HCT116 (cell line): Measurements from ENCODE around the gene C1orf167. TPM values are rescaled to one million over a fixed set of nuclear protein-coding genes. Genes with fewer than 3 reads are reported as not detected.

Experiments
- ATAC-seq: fragments of 200-7000 bp; cut with Tn5 transposase; 2 replicates; pipeline ENCODE4 v1.9.1; 2020; ENCODE audit warnings: mild to moderate bottlenecking, moderate library complexity
- BruUV-seq: library from RNA; stranded (reverse); fragments of 400-500 nt; replicated peaks from 2 replicates; lab custom pipeline; 2021; lab: Mats Ljungman, UMichigan
- CTCF ChIA-PET: fragments of 300-600 bp; sonication (Branson Sonifier 250); formaldehyde crosslinking; loops from one replicate; lab custom pipeline; 2021; ENCODE audit warnings: antibody characterized with exemption; lab: Charles Lee
- POLR2A ChIA-PET: fragments of 300-600, 350-600 bp; sonication (Branson Sonifier 250); formaldehyde crosslinking; loops from one replicate; lab custom pipeline; 2021; ENCODE audit warnings: antibody characterized with exemption; lab: Charles Lee
- RAD21 ChIA-PET, 2 experiments: fragments of 300-600 bp; sonication (Branson Sonifier 250); formaldehyde crosslinking; loops; one replicate each; lab custom pipeline; 2023; ENCODE audit warnings: low total read pairs in 2 of 2; ENCODE audit not compliant: uncharacterized antibody in 2 of 2, unreplicated experiment in 2 of 2, low non-redundant PET in 1 of 2; lab: Charles Lee
- DNase-seq: peaks from one replicate; pipeline ENCODE4 v3.0.0-alpha.2; 2010; ENCODE audit warnings: low read depth, low spot score
- H2AFZ ChIP-seq: fragments of 200-600 bp; shearing (Covaris generic), sonication (generic); 2 replicates; pipeline ENCODE4 v1.6.1; 2017; ENCODE audit warnings: low read depth, mixed run types, mixed read lengths, antibody characterized with exemption, low read length; ENCODE audit not compliant: poor library complexity, severe bottlenecking
- H3K27ac ChIP-seq: 2 replicates; pipeline ENCODE4 v1.5.1; 2012; ENCODE audit warnings: low read depth, low read length
- H3K27me3 ChIP-seq: fragments of 200-600 bp; sonication (generic); 2 replicates; pipeline ENCODE4 v1.6.1; 2016; ENCODE audit warnings: mixed run types, low read length, mixed read lengths; ENCODE audit not compliant: insufficient read depth
- H3K36me3 ChIP-seq, 2 experiments: fragments of 200-500 bp in 1 of 2; fragments of 200-600 bp in 1 of 2; sonication (Bioruptor generic) in 1 of 2; sonication (generic) in 1 of 2; 2 replicates each; pipeline versions ENCODE4 v1.5.1 to v1.6.1; 2014 to 2016; ENCODE audit warnings: low read length in 2 of 2, inconsistent platforms in 1 of 2, mixed read lengths in 1 of 2, mixed run types in 1 of 2; ENCODE audit not compliant: insufficient read depth in 2 of 2, control insufficient read depth in 1 of 2
- H3K4me1 ChIP-seq, 2 experiments: fragments of 200-600 bp in 1 of 2; sonication (generic) in 1 of 2; 2 replicates each; pipeline versions ENCODE4 v1.5.1 to v1.6.1; 2012 to 2017; ENCODE audit warnings: low read length in 2 of 2, inconsistent platforms in 1 of 2, mild to moderate bottlenecking in 1 of 2, mixed read lengths in 1 of 2, mixed run types in 1 of 2, moderate library complexity in 1 of 2; ENCODE audit not compliant: insufficient read depth in 2 of 2, control insufficient read depth in 1 of 2
- H3K4me2 ChIP-seq: fragments of 200-600 bp; sonication (generic); 2 replicates; pipeline ENCODE4 v1.6.1; 2017; ENCODE audit warnings: mixed run types, low read length, mixed read lengths
- H3K4me3 ChIP-seq, 2 experiments: fragments of 200-600 bp in 1 of 2; sonication (generic) in 1 of 2; replicated peaks in 1 of 2; 2 replicates each; pipeline ENCODE4 v1.5.1; 2011 to 2016; ENCODE audit warnings: low read length in 2 of 2, control low read depth in 1 of 2, low read depth in 1 of 2, mild to moderate bottlenecking in 1 of 2, mixed read lengths in 1 of 2, mixed run types in 1 of 2
- H3K79me2 ChIP-seq: fragments of 200-600 bp; sonication (generic); 2 replicates; pipeline ENCODE4 v1.6.1; 2017; ENCODE audit warnings: mild to moderate bottlenecking, mixed run types, low read length, moderate library complexity, mixed read lengths; ENCODE audit not compliant: insufficient read depth
- H3K9ac ChIP-seq: fragments of 200-600 bp; sonication (generic); 2 replicates; pipeline ENCODE4 v1.6.1; 2016; ENCODE audit warnings: low read length, mixed read lengths
- H3K9me2 ChIP-seq: fragments of 200-600 bp; sonication (generic), shearing (Covaris generic); 2 replicates; pipeline ENCODE4 v1.6.1; 2017; ENCODE audit warnings: mixed run types, mild to moderate bottlenecking, moderate library complexity; ENCODE audit not compliant: insufficient read depth
- H3K9me3 ChIP-seq, 2 experiments: fragments of 200-500 bp in 1 of 2; fragments of 200-600 bp in 1 of 2; sonication (Bioruptor generic) in 1 of 2; sonication (generic) in 1 of 2; 2 replicates each; pipeline ENCODE4 v1.6.1; 2014 to 2017; ENCODE audit warnings: low read length in 2 of 2, mixed read lengths in 2 of 2, inconsistent platforms in 1 of 2, low read depth in 1 of 2, mild to moderate bottlenecking in 1 of 2, mixed run types in 1 of 2, moderate library complexity in 1 of 2; ENCODE audit not compliant: control insufficient read depth in 1 of 2, insufficient read depth in 1 of 2
- H4K20me1 ChIP-seq: fragments of 200-600 bp; sonication (generic), shearing (Covaris generic); 2 replicates; pipeline ENCODE4 v1.6.1; 2017; ENCODE audit warnings: mixed run types, mild to moderate bottlenecking, moderate library complexity; ENCODE audit not compliant: insufficient read depth
- CBX3 ChIP-seq: IDR thresholded peaks from 2 replicates; pipeline ENCODE4 v1.6.1; 2012; ENCODE audit warnings: low read depth
- EGR1 ChIP-seq: IDR thresholded peaks from 2 replicates; pipeline ENCODE4 v1.6.1; 2012; ENCODE audit warnings: low read depth
- ELF1 ChIP-seq: IDR thresholded peaks from 2 replicates; pipeline ENCODE4 v1.6.1; 2012; ENCODE audit warnings: low read depth, borderline replicate concordance
- EZH2 ChIP-seq: fragments of 200-600 bp; sonication (generic); IDR thresholded peaks from 2 replicates; pipeline ENCODE4 v1.6.1; 2017; ENCODE audit warnings: antibody characterized with exemption, mixed run types
- FOSL1 ChIP-seq: IDR thresholded peaks from 2 replicates; pipeline ENCODE4 v1.6.1; 2012; ENCODE audit warnings: low read depth
- JUND ChIP-seq: IDR thresholded peaks from 2 replicates; pipeline ENCODE4 v1.6.1; 2012
- SIN3A ChIP-seq: IDR thresholded peaks from 2 replicates; pipeline ENCODE4 v1.6.1; 2012; ENCODE audit warnings: low read depth
- SRF ChIP-seq: IDR thresholded peaks from 2 replicates; pipeline ENCODE4 v1.6.1; 2012; ENCODE audit warnings: low read depth
- YY1 ChIP-seq: IDR thresholded peaks from 2 replicates; pipeline ENCODE4 v1.6.1; 2011; ENCODE audit warnings: low read length, low read depth, moderate library complexity, mild to moderate bottlenecking; ENCODE audit not compliant: insufficient replicate concordance; ENCODE audit errors: extremely low read depth
- intact Hi-C: fragments of 100-400 bp; cut with micrococcal nuclease; formaldehyde crosslinking; loops from 2 replicates; pipeline ENCODE4 v1.10.0; 2022
- total RNA-seq: library from RNA; stranded (reverse); gene quantifications from one replicate; pipeline ENCODE4 v1.2.1, GENCODE V29; 2021; ENCODE audit not compliant: unreplicated experiment
- TF ChIP-seq, protein P1 (sequence below): IDR thresholded peaks from 2 replicates; pipeline ENCODE4 v1.6.1; 2012
- TF ChIP-seq, protein P2 (sequence below): IDR thresholded peaks from 2 replicates; pipeline ENCODE4 v1.6.1; 2011; ENCODE audit warnings: mild to moderate bottlenecking, low read length, moderate library complexity; ENCODE audit not compliant: insufficient replicate concordance; ENCODE audit errors: extremely low read depth
- TF ChIP-seq, protein P3 (sequence below), 3 experiments: fragments of 200-600 bp in 1 of 3; sonication (generic) in 1 of 3; IDR thresholded peaks in 2 of 3; conservative IDR thresholded peaks in 1 of 3; 2 replicates each; pipeline ENCODE4 v1.5.1; 2012 to 2017; ENCODE audit warnings: low read depth in 2 of 3, low read length in 2 of 3, antibody characterized with exemption in 1 of 3, borderline replicate concordance in 1 of 3, control low read depth in 1 of 3, mild to moderate bottlenecking in 1 of 3, mixed read lengths in 1 of 3, mixed run types in 1 of 3, moderate library complexity in 1 of 3; ENCODE audit not compliant: insufficient read depth in 1 of 3

C1orf167 gene
- total RNA-seq, 1 experiment from 2014 or later = 0.12 TPM

DNA sequence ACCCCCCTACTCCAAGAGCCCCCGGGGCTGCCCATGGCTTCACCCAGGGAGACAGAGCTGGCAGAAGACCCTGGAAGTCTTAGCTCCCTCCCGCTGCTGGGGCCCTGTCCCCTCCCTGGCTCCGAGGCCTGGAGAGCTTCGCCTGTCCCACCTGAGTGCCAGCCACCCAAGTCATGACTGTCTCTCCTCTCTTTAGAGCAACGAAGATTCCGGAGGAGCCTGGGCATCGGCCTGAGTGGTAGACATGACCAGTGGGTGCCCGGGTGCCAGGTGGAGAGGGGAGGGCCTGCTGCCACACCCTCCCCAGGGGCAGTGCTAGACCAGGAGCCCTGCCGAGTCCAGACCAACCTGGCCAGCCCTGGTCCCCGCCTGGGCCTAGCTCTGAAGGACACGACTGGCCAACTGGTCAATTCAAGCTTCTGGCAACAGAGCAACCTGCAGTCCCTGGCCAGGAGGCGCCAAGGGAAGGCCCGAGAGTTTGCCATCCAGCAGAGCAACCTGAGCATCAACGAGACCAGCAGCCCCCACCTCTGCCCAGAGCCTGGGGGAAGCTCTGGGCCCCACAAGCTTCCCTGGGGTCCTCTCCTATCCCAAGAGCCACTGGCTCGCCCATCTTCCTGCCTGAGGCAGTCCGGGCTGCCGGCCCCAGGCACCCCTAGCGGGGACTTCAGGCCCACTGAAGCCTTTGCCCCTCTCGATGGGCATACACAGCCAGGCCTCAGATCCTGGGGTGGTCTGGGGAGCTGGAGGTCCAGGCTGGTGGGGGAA is 3.9 kb downstream of the C1orf167 start:
- no peak overlapping the region for H3K9ac ChIP-seq
- intact Hi-C loops = no loop called here
- H3K27me3 ChIP-seq = no peaks in the 10 kb centered on the region
- H3K4me2 ChIP-seq = no peak overlapping the region
- no peak overlapping the region; the same call in 1 of the 2 replicates for H3K27ac ChIP-seq
- no peaks in the 10 kb centered on the region for H3K79me2 ChIP-seq
- no peaks in the 10 kb centered on the region for H3K9me2 ChIP-seq
- POLR2A ChIA-PET = interaction anchor here (0.8 kb wide), 1 partner anchor 127 kb away, joined by 3 read pairs; no protein-coding TSS in a partner anchor
- TF ChIP-seq SRF = no peak
- TF ChIP-seq EGR1 = no peak
- TF ChIP-seq, protein P1, sequence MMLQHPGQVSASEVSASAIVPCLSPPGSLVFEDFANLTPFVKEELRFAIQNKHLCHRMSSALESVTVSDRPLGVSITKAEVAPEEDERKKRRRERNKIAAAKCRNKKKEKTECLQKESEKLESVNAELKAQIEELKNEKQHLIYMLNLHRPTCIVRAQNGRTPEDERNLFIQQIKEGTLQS = no peak
- no peak for TF ChIP-seq CBX3
- no peak for TF ChIP-seq ELF1
- no peak for TF ChIP-seq JUND
- TF ChIP-seq YY1 = no peak
- TF ChIP-seq, protein P2, sequence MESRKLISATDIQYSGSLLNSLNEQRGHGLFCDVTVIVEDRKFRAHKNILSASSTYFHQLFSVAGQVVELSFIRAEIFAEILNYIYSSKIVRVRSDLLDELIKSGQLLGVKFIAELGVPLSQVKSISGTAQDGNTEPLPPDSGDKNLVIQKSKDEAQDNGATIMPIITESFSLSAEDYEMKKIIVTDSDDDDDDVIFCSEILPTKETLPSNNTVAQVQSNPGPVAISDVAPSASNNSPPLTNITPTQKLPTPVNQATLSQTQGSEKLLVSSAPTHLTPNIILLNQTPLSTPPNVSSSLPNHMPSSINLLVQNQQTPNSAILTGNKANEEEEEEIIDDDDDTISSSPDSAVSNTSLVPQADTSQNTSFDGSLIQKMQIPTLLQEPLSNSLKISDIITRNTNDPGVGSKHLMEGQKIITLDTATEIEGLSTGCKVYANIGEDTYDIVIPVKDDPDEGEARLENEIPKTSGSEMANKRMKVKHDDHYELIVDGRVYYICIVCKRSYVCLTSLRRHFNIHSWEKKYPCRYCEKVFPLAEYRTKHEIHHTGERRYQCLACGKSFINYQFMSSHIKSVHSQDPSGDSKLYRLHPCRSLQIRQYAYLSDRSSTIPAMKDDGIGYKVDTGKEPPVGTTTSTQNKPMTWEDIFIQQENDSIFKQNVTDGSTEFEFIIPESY = no peak
- TF ChIP-seq FOSL1 = no peak
- TF ChIP-seq SIN3A = no peak
- TF ChIP-seq, protein P3, sequence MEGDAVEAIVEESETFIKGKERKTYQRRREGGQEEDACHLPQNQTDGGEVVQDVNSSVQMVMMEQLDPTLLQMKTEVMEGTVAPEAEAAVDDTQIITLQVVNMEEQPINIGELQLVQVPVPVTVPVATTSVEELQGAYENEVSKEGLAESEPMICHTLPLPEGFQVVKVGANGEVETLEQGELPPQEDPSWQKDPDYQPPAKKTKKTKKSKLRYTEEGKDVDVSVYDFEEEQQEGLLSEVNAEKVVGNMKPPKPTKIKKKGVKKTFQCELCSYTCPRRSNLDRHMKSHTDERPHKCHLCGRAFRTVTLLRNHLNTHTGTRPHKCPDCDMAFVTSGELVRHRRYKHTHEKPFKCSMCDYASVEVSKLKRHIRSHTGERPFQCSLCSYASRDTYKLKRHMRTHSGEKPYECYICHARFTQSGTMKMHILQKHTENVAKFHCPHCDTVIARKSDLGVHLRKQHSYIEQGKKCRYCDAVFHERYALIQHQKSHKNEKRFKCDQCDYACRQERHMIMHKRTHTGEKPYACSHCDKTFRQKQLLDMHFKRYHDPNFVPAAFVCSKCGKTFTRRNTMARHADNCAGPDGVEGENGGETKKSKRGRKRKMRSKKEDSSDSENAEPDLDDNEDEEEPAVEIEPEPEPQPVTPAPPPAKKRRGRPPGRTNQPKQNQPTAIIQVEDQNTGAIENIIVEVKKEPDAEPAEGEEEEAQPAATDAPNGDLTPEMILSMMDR (IDR thresholded peaks at IDR 0.05 in 2 of 3, conservative IDR thresholded peaks at IDR 0.05 in 1 of 3; ENCODE audit: borderline replicate concordance in 1 of 3, insufficient read depth in 1 of 3, low read depth in 2 of 3, low read length in 2 of 3) = no peak
- no peak for TF ChIP-seq EZH2
- TF ChIP-seq, all 23 proteins: peak for 0
- H3K9me3 ChIP-seq = no peaks in the 10 kb centered on the region
- no peak for DNase-seq
- H3K36me3 ChIP-seq = no peaks in the 10 kb centered on the region
- CTCF ChIA-PET = no interaction called here
- no peak overlapping the region for H3K4me3 ChIP-seq
- no peaks in the 10 kb centered on the region for H4K20me1 ChIP-seq
- H3K4me1 ChIP-seq = peaks cover 0 to 11% of the 10 kb centered on the region in 2 experiments; a peak in 1 of 4 replicates
- BruUV-seq = no TSS peak
- H2AFZ ChIP-seq = no peak overlapping the region
- no peak for ATAC-seq
- RAD21 ChIA-PET = no interaction called here
